NOMO-1 (cell line): Measurements from ENCODE around the gene CACHD1.
"Not testable (repeated sequence)": the region's sequence is repeated elsewhere in the genome, so short reads cannot be mapped to it uniquely, and the experiment has no call there.

Experiments used
- DNase-seq, 2 experiments: peaks; one replicate each; lab custom pipeline; 2025; ENCODE audit not compliant: unreplicated experiment in 2 of 2; lab: John Stamatoyannopoulos, UW

Gene CACHD1

GRCh38 chr1:64686828-64687724 is 217.1 kb downstream of the CACHD1 start:
- peak; percentile 50 to 51 for DNase-seq

DNA sequence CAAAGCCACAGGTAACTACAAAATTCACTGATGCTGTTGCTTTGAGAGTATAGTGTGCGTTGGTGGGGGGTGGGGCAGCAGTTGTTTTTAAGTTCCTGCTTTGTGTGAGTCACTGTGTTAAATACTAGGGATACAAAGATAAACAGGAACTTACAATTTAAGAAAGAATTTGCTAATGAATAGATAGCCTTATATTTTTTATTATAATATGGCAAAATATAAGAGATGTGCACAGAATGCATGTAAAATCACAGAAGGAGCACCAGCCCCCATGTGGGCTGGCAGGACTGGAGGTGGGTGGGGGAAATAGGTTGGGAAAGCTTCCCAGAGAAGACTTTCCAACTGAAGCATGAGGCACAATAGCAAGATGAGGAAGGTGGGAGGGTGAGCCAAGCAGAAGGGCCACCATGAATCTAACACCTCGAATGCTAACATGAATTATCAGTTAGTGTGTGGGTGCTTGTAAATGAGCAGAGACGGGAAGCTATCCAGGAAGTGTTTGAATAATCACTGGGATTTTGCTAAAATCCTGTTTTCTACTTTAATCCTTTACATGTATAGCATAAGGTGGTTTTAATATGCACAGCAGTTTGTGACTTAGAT is 217.9 kb downstream of the CACHD1 start:
- peak; percentile 30 to 48 for DNase-seq

DNA sequence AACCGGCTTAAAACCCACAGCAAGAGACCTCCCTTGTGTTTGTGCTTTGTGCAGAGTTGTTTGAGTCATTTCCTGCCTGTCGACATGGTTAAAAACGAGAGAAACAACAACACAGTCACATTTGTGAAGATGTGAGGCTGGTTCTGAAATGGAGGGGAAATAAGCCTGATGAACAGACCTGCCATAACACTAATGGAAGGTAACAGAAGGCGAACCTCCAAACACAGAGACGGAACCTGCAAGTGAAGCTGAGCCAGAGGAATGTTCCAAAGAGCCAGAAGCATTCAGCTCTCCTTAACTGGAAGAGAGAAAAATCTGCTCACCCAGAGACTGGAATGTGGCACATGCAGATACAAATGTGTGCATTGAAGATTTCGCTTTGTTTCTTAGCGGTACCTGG is 221.7 kb downstream of the CACHD1 start:
- no peak for DNase-seq

- no peak for DNase-seq
Measured at GRCh38 chr1:64692911-64693310, 223.0 kb downstream of the CACHD1 start.

GRCh38 chr1:64693406-64693805 is 223.5 kb downstream of the CACHD1 start:
- DNase-seq = no peak

GRCh38 chr1:64696879-64697278 is 226.9 kb downstream of the CACHD1 start:
- no peak for DNase-seq

DNA sequence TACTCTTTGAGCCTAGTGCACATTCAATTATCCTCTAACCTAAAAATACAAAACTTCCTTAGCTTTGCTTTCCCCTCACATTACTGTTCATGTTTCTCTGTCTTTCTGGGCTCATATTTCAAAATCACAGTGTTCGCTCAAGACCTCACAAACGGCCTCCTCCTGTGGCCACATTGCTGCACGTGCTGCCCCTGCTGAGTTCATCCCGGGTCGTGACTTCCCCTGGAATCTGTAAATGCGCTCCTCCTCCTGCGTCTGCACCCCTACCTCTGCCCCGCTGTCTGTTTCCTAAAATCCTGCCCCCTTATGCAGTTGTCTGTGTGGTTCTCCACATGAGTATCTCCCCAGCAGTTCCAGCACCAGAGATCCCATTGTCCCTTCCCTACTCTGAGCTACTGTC is 229.4 kb downstream of the CACHD1 start:
- no peak for DNase-seq

- DNase-seq = no peak
Measured at GRCh38 chr1:64701071-64701470, 231.1 kb downstream of the CACHD1 start.

DNA sequence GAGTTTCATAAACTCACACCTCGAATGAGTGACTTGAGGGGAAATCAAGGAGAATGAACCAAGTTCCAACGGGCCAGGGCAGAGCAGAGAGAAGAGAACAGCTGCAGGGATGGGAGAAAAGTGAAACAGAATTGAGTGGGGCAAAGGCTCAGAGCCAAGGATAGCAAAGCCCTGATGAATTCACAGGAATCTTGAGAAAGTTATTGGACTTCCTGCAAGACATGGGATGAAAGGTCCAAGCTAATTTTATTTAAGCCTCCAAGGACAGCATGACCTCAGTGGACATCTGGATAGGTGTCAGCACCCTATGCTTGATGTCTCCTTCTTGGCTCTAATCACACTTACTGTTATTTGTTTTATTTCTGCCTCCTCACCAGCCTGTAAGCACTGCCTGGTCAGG is 232.0 kb downstream of the CACHD1 start:
- no peak for DNase-seq

DNA sequence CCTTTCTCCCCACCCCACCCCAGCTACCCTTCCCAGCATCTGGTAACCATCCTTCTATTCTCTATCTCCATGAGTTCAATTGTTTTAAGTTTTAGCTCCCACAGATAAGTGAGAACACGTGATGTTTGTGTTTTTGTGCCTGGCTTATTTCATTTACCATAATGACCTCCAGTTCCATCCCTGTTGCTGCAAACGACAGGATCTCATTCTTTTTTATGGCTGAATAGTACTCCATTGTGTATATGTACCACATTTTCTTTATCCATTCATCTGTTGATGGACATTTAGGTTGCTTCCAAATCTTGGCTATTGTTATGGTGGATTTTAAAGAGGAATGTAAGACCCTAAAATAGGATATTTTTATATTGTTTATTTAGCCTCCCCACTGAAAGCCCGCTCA is 232.7 kb downstream of the CACHD1 start:
- not testable (repeated sequence) for DNase-seq

- DNase-seq = no peak
Measured at GRCh38 chr1:64703600-64703999, 233.7 kb downstream of the CACHD1 start.

GRCh38 chr1:64705591-64705990 is 235.7 kb downstream of the CACHD1 start:
- DNase-seq = no peak

DNA sequence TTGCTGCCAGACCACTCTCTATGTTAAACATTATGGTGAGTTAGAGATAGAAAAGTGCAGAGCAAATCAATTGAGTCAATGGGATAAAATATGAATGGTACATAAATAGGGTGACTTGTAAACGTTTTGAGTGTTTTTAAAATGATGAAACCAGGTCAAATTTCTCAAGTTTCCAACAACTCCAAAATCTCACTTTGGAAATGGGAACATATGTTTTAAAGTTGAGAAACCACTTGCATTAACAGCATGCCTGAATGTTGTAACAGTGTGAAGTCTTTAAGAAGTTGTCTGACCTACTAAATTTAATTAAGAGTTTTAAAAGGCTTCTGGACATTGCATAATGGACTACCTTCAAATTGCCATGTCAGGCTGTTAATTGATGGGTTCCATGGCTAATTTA is 241.3 kb downstream of the CACHD1 start:
- DNase-seq = peak in 1 of 2 experiments; percentile 34

DNA sequence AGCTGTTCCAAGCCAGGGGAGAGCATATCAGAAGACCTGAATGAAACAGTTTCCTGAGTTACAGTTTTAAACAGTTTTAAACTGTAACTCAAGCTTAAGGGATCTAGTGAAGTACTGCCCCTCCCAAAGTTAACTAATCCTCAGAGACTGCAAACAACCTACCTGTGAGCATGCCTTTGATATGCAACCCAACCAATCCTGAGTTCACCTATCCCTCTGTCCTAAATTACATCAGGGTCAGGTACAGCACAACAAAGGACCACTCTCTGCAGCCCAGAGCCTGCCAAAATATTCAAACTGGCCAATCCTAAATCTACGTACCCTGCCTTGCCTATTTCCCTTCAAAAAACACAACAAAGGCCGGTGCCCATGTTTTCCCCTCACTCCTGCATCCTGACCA is 242.1 kb downstream of the CACHD1 start:
- DNase-seq = no peak

- no peak for DNase-seq
Measured at GRCh38 chr1:64715186-64715585, 245.3 kb downstream of the CACHD1 start.

DNA sequence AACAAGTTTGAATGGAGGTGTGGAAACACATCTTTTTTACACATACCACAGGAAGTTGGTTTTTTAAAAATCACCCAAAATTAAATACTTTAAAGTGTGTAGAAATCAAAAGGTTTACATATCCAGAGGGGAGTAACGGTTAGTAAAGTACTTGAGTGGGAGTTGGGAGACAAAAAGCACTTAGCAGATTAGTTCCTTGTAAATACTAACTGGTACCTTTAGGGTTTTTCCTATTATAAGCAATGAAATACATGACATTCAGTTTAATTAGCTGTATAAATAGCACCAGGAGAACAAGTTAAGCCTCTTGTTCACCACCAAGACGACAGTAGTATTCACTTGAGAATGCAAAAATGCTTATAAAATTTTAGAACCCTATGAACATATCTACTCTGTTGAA is 251.2 kb downstream of the CACHD1 start:
- no peak for DNase-seq

DNA sequence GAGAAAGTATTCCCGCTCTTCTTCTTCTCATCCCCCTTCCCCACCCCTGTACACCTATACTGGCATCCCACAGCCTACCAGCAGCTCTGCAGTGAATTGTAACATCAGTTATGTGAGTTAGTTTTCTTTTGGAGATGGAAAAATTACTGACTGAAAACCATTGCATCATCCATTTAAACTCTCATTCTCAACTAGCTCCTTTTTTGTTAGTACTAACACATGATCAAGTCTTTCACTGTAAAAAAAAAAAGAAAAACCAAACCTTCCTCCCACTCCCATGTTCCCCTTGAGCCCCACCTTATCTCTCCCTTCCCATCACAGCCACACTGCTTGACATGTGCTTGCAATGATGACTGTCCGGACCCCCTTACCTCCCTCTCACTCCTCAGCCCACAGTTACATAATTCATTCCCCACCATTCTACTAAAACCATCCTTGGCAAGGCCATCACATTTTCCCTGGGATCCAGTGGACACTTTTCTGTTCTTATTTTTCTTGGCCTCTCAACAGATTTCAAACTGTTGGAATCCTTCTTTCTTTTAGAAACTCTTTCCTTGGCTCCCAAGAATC is 251.7 kb downstream of the CACHD1 start:
- DNase-seq = no peak

- DNase-seq = no peak
Measured at GRCh38 chr1:64727861-64728260, 257.9 kb downstream of the CACHD1 start.

DNA sequence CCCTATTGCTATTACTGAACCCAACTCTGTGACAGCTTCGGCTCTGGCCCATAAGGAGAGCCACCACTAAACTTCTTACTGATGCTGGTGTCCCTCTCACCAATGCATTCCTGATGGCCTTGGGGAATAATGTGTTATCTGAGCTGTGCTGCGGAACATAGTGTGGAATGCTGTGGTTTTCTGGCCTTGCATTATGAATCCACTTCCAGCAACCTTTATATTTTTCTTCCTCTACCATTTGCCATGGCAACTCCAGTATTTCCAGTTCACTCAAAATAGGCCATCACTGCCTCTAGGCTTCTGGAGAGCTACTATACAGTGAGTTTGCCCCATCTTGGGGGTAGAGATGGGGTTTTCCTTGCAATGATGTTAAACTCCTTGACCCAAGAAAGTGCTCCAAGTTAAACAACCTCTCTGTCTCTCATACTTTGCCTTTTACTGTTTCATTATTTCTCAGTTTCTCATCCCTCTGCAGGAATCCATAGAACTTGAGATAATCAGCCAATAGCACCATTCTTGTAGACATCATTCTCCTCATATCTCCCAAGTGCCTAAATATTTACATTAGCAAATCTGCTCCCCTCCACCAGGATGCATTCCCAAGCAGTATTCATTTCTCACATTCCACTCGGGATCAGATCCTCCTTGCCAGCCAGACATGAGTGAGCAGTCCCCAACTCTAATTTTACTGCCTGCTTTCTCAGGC is 263.8 kb downstream of the CACHD1 start:
- no peak for DNase-seq

- DNase-seq = no peak
Measured at GRCh38 chr1:64734287-64734652, 264.3 kb downstream of the CACHD1 start.

GRCh38 chr1:64740687-64741086 is 270.8 kb downstream of the CACHD1 start:
- not testable (repeated sequence) for DNase-seq
